ENCODE data around the gene MRPS34. TPM values are rescaled to one million over a fixed set of nuclear protein-coding genes. Genes with fewer than 3 reads are reported as not detected.

MRPS34 gene
- total RNA-seq, 2 experiments from 2014 or later: 175 to 193 TPM

DNA sequence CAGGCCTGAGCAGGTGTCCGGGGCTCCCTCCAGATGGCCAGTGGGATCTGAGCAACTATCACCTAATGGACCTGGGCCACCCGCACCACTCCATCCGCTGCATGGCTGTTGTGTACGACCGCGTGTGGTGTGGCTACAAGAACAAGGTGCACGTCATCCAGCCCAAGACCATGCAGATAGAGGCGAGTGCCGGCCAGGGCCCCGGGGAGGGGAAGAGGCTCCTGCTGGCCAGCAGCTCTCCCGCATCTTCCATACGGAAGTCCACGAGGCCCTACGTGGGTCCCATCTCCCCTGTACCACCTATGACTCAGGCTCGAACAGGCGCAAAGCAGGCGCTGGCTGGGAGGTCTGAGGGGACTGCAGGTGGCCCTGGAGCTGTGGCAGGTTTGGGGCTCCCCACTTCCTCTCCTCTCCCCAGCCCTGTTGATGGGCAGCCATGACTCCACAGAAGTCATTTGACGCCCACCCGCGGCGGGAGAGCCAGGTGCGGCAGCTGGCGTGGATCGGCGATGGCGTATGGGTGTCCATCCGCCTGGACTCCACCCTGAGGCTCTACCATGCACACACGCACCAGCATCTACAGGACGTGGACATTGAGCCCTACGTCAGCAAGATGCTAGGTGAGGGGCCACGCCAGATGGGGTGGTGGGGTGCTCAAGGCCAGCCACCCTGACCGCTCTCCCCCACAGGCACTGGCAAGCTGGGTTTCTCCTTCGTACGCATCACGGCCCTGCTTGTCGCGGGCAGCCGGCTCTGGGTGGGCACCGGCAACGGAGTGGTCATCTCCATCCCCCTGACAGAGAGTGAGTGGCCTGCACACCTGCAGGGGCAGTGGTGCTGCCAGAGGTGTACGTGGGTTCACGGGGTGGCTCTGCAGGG, 5.6 kb downstream of the MRPS34 start:
- ATAC-seq (no peak), DNase-seq (no peak)
- TF ChIP-seq, protein P1, sequence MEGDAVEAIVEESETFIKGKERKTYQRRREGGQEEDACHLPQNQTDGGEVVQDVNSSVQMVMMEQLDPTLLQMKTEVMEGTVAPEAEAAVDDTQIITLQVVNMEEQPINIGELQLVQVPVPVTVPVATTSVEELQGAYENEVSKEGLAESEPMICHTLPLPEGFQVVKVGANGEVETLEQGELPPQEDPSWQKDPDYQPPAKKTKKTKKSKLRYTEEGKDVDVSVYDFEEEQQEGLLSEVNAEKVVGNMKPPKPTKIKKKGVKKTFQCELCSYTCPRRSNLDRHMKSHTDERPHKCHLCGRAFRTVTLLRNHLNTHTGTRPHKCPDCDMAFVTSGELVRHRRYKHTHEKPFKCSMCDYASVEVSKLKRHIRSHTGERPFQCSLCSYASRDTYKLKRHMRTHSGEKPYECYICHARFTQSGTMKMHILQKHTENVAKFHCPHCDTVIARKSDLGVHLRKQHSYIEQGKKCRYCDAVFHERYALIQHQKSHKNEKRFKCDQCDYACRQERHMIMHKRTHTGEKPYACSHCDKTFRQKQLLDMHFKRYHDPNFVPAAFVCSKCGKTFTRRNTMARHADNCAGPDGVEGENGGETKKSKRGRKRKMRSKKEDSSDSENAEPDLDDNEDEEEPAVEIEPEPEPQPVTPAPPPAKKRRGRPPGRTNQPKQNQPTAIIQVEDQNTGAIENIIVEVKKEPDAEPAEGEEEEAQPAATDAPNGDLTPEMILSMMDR (IDR thresholded peaks at IDR 0.05): no peak
- H3K4me3 Mint-ChIP-seq: no peak overlapping the region
- peaks cover 10% of the 10 kb centered on the region for H3K36me3 Mint-ChIP-seq (ENCODE audit: low read depth)
- CTCF ChIA-PET: no interaction called here
- H3K4me1 Mint-ChIP-seq (ENCODE audit: low read depth): peaks cover 7% of the 10 kb centered on the region
- H3K27ac Mint-ChIP-seq: no peak overlapping the region
- no peaks in the 10 kb centered on the region for H3K9me3 Mint-ChIP-seq
- intact Hi-C loops (cut with micrococcal nuclease): no loop called here
- no peaks in the 10 kb centered on the region for H3K27me3 Mint-ChIP-seq
- POLR2A ChIA-PET: interaction anchor here (1.5 kb wide), 1 partner anchor 197 kb away, joined by 3 read pairs; the partner anchor contains the start of gene RPS2

DNA sequence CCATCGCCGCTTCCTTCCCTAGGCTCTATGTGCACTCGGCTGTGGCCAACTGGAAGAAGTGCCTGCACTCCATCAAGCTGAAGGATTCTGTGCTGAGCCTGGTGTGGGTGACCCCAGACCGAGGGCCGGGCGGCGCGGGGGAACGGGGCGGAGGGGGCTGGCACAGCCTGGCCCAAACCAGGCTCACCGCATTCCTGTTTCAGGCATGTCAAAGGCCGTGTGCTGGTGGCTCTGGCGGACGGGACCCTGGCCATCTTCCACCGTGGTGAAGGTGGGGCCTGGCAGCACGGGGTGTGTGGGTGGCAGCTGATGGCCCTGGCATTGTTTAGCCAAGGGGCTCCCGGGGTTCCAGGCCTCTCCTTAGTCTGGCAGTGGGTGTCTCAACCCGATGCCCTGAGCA, 6.2 kb downstream of the MRPS34 start:
- CTCF ChIA-PET: no interaction called here
- H3K4me1 Mint-ChIP-seq (ENCODE audit: low read depth): peaks cover 5% of the 10 kb centered on the region
- no peak overlapping the region for H3K4me3 Mint-ChIP-seq
- ATAC-seq (no peak), DNase-seq (no peak)
- no peak overlapping the region for H3K27ac Mint-ChIP-seq
- POLR2A ChIA-PET: interaction anchor here (1.5 to 3.2 kb wide), 3 partner anchors 16 to 198 kb away, joined by 3 to 14 read pairs (median 5); partner anchors contain the start of genes MAPK8IP3, NUBP2, RPS2 and SPSB3
- TF ChIP-seq, protein P1 (IDR thresholded peaks at IDR 0.05): no peak
- intact Hi-C loops (cut with micrococcal nuclease): no loop called here
- no peaks in the 10 kb centered on the region for H3K27me3 Mint-ChIP-seq
- no peaks in the 10 kb centered on the region for H3K9me3 Mint-ChIP-seq
- peaks cover 3% of the 10 kb centered on the region for H3K36me3 Mint-ChIP-seq (ENCODE audit: low read depth)

DNA sequence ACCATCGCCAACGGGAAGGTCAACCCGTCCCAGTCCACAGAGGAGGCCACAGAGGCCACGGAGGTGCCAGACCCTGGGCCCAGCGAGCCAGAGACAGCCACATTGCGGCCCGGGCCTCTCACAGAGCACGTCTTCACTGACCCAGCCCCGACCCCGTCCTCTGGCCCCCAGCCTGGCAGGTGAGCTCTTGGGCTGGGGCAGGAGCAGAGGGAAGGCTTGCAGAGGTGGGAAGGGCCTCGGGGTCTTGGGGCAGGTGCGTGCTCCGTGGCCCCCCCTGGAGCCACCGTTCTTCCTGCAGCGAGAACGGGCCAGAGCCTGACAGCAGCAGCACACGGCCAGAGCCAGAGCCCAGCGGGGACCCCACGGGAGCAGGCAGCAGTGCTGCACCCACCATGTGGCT, 6.7 kb downstream of the MRPS34 start:
- ATAC-seq: no peak
- POLR2A ChIA-PET: interaction anchor here (1.9 to 3.2 kb wide), 2 partner anchors 17 to 60 kb away, joined by 5 to 14 read pairs; partner anchors contain the start of genes MAPK8IP3, NUBP2 and SPSB3
- H3K27me3 Mint-ChIP-seq: no peaks in the 10 kb centered on the region

DNA sequence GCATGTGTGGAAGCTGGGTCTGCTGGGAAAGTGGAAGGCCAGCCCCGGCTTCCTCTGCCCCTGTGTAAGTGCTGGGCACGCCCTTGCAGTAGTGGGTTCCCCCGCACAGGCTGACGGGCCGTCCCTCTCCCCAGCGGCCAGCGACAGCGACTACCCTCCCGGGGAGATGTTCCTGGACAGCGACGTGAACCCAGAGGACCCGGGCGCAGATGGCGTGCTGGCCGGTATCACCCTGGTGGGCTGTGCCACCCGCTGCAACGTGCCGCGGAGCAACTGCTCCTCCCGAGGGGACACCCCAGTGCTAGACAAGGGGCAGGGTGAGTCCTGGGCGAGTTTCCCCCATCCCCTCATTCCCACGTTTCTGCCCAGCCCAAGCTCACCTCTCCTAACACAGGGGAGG, 7.1 kb downstream of the MRPS34 start:
- no peak overlapping the region for H3K4me3 Mint-ChIP-seq
- no peak for ATAC-seq
- CTCF ChIA-PET: no interaction called here
- POLR2A ChIA-PET: interaction anchor here (1.9 to 3.2 kb wide), 2 partner anchors 17 to 59 kb away, joined by 5 to 14 read pairs; partner anchors contain the start of genes MAPK8IP3, NUBP2 and SPSB3
- H3K9me3 Mint-ChIP-seq: no peaks in the 10 kb centered on the region
- DNase-seq: no peak
- peaks cover 5% of the 10 kb centered on the region for H3K4me1 Mint-ChIP-seq (ENCODE audit: low read depth)
- intact Hi-C loops (cut with micrococcal nuclease): no loop called here
- H3K27ac Mint-ChIP-seq: no peak overlapping the region
- TF ChIP-seq, protein P1 (IDR thresholded peaks at IDR 0.05): no peak
- H3K36me3 Mint-ChIP-seq (ENCODE audit: low read depth): peaks cover 7% of the 10 kb centered on the region
- H3K27me3 Mint-ChIP-seq: no peaks in the 10 kb centered on the region

More for the DNA sequence above, 6.7 kb downstream of the MRPS34 start:
- H3K4me1 Mint-ChIP-seq (ENCODE audit: low read depth): peaks cover 5% of the 10 kb centered on the region
- CTCF ChIA-PET: no interaction called here
- H3K27ac Mint-ChIP-seq: no peak overlapping the region
- no peaks in the 10 kb centered on the region for H3K9me3 Mint-ChIP-seq
- H3K4me3 Mint-ChIP-seq: no peak overlapping the region
- intact Hi-C loops (cut with micrococcal nuclease): no loop called here
- TF ChIP-seq, protein P1 (IDR thresholded peaks at IDR 0.05): no peak
- no peak for DNase-seq
- peaks cover 4% of the 10 kb centered on the region for H3K36me3 Mint-ChIP-seq (ENCODE audit: low read depth)

DNA sequence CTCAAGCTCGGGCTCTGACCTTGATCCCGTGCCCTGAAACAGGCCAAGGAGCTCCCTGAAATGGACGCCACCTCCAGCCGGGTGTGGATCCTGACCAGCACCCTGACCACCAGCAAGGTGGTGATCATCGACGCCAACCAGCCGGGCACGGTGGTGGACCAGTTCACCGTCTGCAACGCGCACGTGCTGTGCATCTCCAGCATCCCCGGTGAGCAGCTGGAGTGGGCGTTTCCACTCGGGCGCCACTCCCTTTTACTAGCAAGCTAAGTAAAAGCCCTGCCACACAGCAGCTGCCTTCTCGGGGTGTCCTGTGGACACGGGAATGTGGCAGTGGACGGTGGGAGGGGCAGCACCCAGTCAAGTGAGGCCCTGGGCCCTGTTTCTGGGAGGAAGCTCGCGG, 8.0 kb downstream of the MRPS34 start:
- DNase-seq: no peak
- Mint-ChIP-seq H3K36me3 (ENCODE audit: low read depth) (peaks cover 4% of the 10 kb centered on the region), H3K4me3 (no peak overlapping the region)

More for the DNA sequence above, 8.0 kb downstream of the MRPS34 start:
- TF ChIP-seq, protein P1 (IDR thresholded peaks at IDR 0.05): no peak
- Mint-ChIP-seq H3K9me3 (no peaks in the 10 kb centered on the region), H3K27ac (no peak overlapping the region), H3K4me1 (ENCODE audit: low read depth) (peaks cover 2% of the 10 kb centered on the region), H3K27me3 (no peaks in the 10 kb centered on the region)
- ChIA-PET POLR2A (interaction anchor here (1.1 to 3.2 kb wide), 3 partner anchors 8 to 58 kb away, joined by 3 to 14 read pairs (median 5); partner anchors contain the start of genes EME2, MAPK8IP3, MRPS34 and NUBP2), CTCF (interaction anchor here (0.8 to 2.5 kb wide), 2 partner anchors 18 to 59 kb away, joined by 3 to 7 read pairs; partner anchors contain the start of genes MAPK8IP3, NUBP2 and SPSB3)
- intact Hi-C loops (cut with micrococcal nuclease): no loop called here
- ATAC-seq: no peak

Data from activated CD8-positive, alpha-beta T cell treated with anti-CD3 and anti-CD28 coated beads for 36 hours (primary cell).